ENCODE data around the gene POGLUT3. TPM values are rescaled to one million over a fixed set of nuclear protein-coding genes. Genes with fewer than 3 reads are reported as not detected.

POGLUT3 gene
- total and polyA plus RNA-seq, 9 of the 15 experiments (the other 6 are each of a cell fraction or from before 2014, with no cell fraction given), result 4.6 to 29.7 (median 17.8) TPM

GRCh38 chr11:108538022-108538424 lies 39.8 kb upstream of the POGLUT3 start:
- in situ Hi-C loops (cut with MboI), result no loop called here

More at GRCh38 chr11:108538022-108538424, 39.8 kb upstream of the POGLUT3 start:
- BruUV-seq (replicated peaks), result no TSS peak
- H3K4me2 ChIP-seq (ENCODE audit: insufficient read depth, low read length), result no peak overlapping the region
- TF ChIP-seq SIN3A (IDR thresholded peaks at IDR 0.05; ENCODE audit: borderline replicate concordance in 2 of 2, control insufficient read depth in 1 of 2, low read depth in 2 of 2, low read length in 2 of 2) (no peak), NBN (IDR thresholded peaks at IDR 0.05; ENCODE audit: low read depth) (no peak), SIX5 (IDR thresholded peaks at IDR 0.05; ENCODE audit: borderline replicate concordance in 1 of 2, insufficient read depth in 1 of 2, low read depth in 1 of 2, low read length in 2 of 2) (no peak), ZNF184 (CRISPR knock-in tag; IDR thresholded peaks at IDR 0.05) (no peak), NFE2L1 (tag; IDR thresholded peaks at IDR 0.05; ENCODE audit: borderline replicate concordance, low read depth) (no peak), ZMIZ1 (IDR thresholded peaks at IDR 0.05; ENCODE audit: low read depth in 2 of 2, low read length in 2 of 2) (no peak), ZNF780A (CRISPR knock-in tag; IDR thresholded peaks at IDR 0.05) (no peak), SAFB2 (IDR thresholded peaks at IDR 0.05; ENCODE audit: borderline replicate concordance, low read depth, low read length, severe bottlenecking) (no peak)
- no peaks in the 10 kb centered on the region for H4K20me1 ChIP-seq (replicated peaks; ENCODE audit: control insufficient read depth, insufficient read depth, low read length)
- DNase-seq (ENCODE audit: extremely low read depth in 1 of 4, low spot score in 3 of 4) (no peak), FAIRE-seq (no peak), ATAC-seq (no peak)
- no peaks in the 10 kb centered on the region for H3K9me3 ChIP-seq (replicated peaks; ENCODE audit: control insufficient read depth, insufficient read depth, low read depth, low read length)
- no peak overlapping the region for H3K27ac ChIP-seq (ENCODE audit: extremely low read depth, low read depth, low read length)
- no peak overlapping the region for H2AFZ ChIP-seq (ENCODE audit: low read depth, low read length)
- CTCF ChIA-PET (ENCODE audit: low intra/inter-chr PET ratio), result no interaction called here
- WGBS (ENCODE audit: insufficient coverage, low coverage, missing lambda C conversion rate), result 74% methylated on average over 8 of the region's 8 CpGs
- no peaks in the 10 kb centered on the region for H3K27me3 ChIP-seq (ENCODE audit: control insufficient read depth in 2 of 2, insufficient read depth in 2 of 2, low read length in 2 of 2)
- no peaks in the 10 kb centered on the region for H3K79me2 ChIP-seq (ENCODE audit: control insufficient read depth, insufficient read depth, low read length)
- no peak overlapping the region for H3K9ac ChIP-seq (ENCODE audit: insufficient read depth in 1 of 2, low read depth in 2 of 2, low read length in 2 of 2)
- H3K9me1 ChIP-seq (ENCODE audit: control insufficient read depth, insufficient read depth, low read length), result no peaks in the 10 kb centered on the region
- peaks cover 23% of the 10 kb centered on the region; the same call in 2 of the 3 replicates for H3K36me3 ChIP-seq (ENCODE audit: control insufficient read depth, insufficient read depth, low read length)
- POLR2A ChIA-PET, result interaction anchor here (1.1 to 1.7 kb wide), 3 partner anchors 12 to 32 kb away, joined by 3 to 6 read pairs (median 3); no protein-coding TSS in a partner anchor
- intact Hi-C loops (cut with micrococcal nuclease), result no loop called here
- peaks cover 0 to 3% of the 10 kb centered on the region in 2 experiments; a peak in 2 of 5 replicates for H3K4me1 ChIP-seq (replicated peaks in 1 of 2; ENCODE audit: control insufficient read depth in 2 of 2, insufficient read depth in 2 of 2, low read length in 2 of 2)
- no peak overlapping the region for H3K4me3 ChIP-seq

All from K562 (cell line).